PC-3 (cell line): ENCODE measurements around the gene VN1R5. TPM values are rescaled to one million over a fixed set of nuclear protein-coding genes. Genes with fewer than 3 reads are reported as not detected.

Source experiments
- ATAC-seq: fragments of 200-7000 bp; cut with Tn5 transposase; 2 replicates; pipeline ENCODE4 v1.9.1; 2020; ENCODE audit warnings: mild to moderate bottlenecking, moderate library complexity
- BruUV-seq: library from RNA; stranded (reverse); fragments of 400-500 nt; replicated peaks from 2 replicates; lab custom pipeline; 2021; lab: Mats Ljungman, UMichigan
- CTCF ChIA-PET: fragments of 300-600 bp; sonication (Branson Sonifier 250); formaldehyde crosslinking; loops from one replicate; lab custom pipeline; 2022; ENCODE audit warnings: antibody characterized with exemption; lab: Charles Lee
- POLR2A ChIA-PET: fragments of 300-600 bp; sonication (Branson Sonifier 250); formaldehyde crosslinking; loops from one replicate; lab custom pipeline; 2022; ENCODE audit warnings: antibody characterized with exemption; ENCODE audit not compliant: unreplicated experiment; lab: Charles Lee
- DNase-seq: peaks from one replicate; pipeline ENCODE4 v3.0.0-alpha.2; 2015
- H2AFZ ChIP-seq: fragments of 300-600 bp; sonication (generic); 2 replicates; pipeline ENCODE4 v1.6.0; 2016; ENCODE audit warnings: antibody characterized with exemption, low read length
- H3F3A ChIP-seq: fragments of 300-600 bp; sonication (generic); one replicate; pipeline ENCODE4 v1.6.0; 2017; ENCODE audit warnings: antibody characterized with exemption, low read length, control low read depth, mild to moderate bottlenecking; ENCODE audit not compliant: unreplicated experiment
- H3K27ac ChIP-seq: fragments of 300-600 bp; sonication (generic); 2 replicates; pipeline ENCODE4 v1.5.1; 2016; ENCODE audit warnings: mild to moderate bottlenecking, low read length
- H3K27me3 ChIP-seq: fragments of 300-600 bp; sonication (generic); 2 replicates; pipeline ENCODE4 v1.6.1; 2016; ENCODE audit warnings: low read length, mixed read lengths
- H3K36me3 ChIP-seq: fragments of 300-600 bp; sonication (generic); 2 replicates; pipeline ENCODE4 v1.6.1; 2016; ENCODE audit warnings: low read depth, mixed run types, low read length, mixed read lengths
- H3K4me1 ChIP-seq: fragments of 300-600 bp; sonication (generic); 2 replicates; pipeline ENCODE4 v1.5.1; 2016; ENCODE audit warnings: low read length; ENCODE audit not compliant: insufficient read depth
- H3K4me2 ChIP-seq: fragments of 300-600 bp; sonication (generic); 2 replicates; pipeline ENCODE4 v1.6.0; 2016; ENCODE audit warnings: low read length
- H3K4me3 ChIP-seq: fragments of 300-600 bp; sonication (generic); 2 replicates; pipeline ENCODE4 v1.5.1; 2016; ENCODE audit warnings: mild to moderate bottlenecking, low read length, mixed read lengths
- H3K79me2 ChIP-seq: fragments of 300-600 bp; sonication (generic); 2 replicates; pipeline ENCODE4 v1.6.1; 2017; ENCODE audit warnings: low read length, mixed read lengths
- H3K9ac ChIP-seq: fragments of 300-600 bp; sonication (generic); 2 replicates; pipeline ENCODE4 v1.6.0; 2016; ENCODE audit warnings: mild to moderate bottlenecking, low read length
- H3K9me2 ChIP-seq: fragments of 300-600 bp; sonication (generic); replicated peaks from 2 replicates; pipeline ENCODE4 v1.6.1; 2016; ENCODE audit warnings: mixed run types, low read length, mixed read lengths
- H3K9me3 ChIP-seq: fragments of 300-600 bp; sonication (generic); 2 replicates; pipeline ENCODE4 v1.6.1; 2016; ENCODE audit warnings: low read length, mixed read lengths
- H4K20me1 ChIP-seq: fragments of 300-600 bp; sonication (generic); 2 replicates; pipeline ENCODE4 v1.6.1; 2016; ENCODE audit warnings: low read length, mixed read lengths
- EZH2 ChIP-seq: fragments of 300-600 bp; sonication (generic); IDR thresholded peaks from one replicate; pipeline ENCODE4 v1.6.1; 2017; ENCODE audit warnings: antibody characterized with exemption, mild to moderate bottlenecking, low read length; ENCODE audit not compliant: unreplicated experiment
- EZH2phosphoT487 ChIP-seq: fragments of 300-600 bp; sonication (generic); IDR thresholded peaks from 2 replicates; pipeline ENCODE4 v1.6.1; 2018; ENCODE audit warnings: mild to moderate bottlenecking, antibody characterized with exemption, low read length, borderline replicate concordance
- intact Hi-C: fragments of 100-400 bp; cut with micrococcal nuclease; formaldehyde crosslinking; loops from 2 replicates; pipeline ENCODE4 v1.9.0; 2023
- total RNA-seq: library from RNA; depleted of rRNA; stranded (reverse); fragments of >200 nt; gene quantifications from 2 replicates; pipeline ENCODE4 v1.2.3, GENCODE V29; 2014
- TF ChIP-seq, protein P1 (sequence below): fragments of 300-600 bp; sonication (generic); conservative IDR thresholded peaks from 2 replicates; pipeline ENCODE4 v1.5.1; 2017; ENCODE audit warnings: antibody characterized with exemption, low read depth, mild to moderate bottlenecking, low read length

Gene VN1R5
- total RNA-seq, 1 experiment from 2014 or later, result not detected

DNA sequence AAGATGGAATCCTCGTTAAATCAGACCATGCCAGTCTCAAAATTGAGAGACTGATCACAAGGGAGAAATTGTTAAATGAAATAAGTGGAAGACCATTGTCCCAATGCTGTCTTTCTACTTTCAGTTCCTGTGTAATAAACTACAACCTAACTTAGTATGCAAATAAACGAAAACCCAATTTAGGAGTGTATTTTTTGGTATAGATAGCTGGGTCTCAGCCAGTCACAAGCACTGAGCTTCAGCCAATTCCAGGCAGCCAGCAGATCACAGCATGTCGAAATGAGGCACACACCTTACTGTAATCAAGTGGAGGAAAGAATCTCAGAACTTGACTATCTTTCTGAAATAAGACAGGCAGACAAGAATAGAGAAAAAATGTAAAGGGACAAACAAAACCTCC, 33.0 kb upstream of the VN1R5 start:
- Histone ChIP-seq H3K36me3 (no peaks in the 10 kb centered on the region), H3K9me2 (no peaks in the 10 kb centered on the region), H2AFZ (no peak overlapping the region), H3K27me3 (no peaks in the 10 kb centered on the region), H3K4me1 (no peaks in the 10 kb centered on the region), H3K79me2 (no peaks in the 10 kb centered on the region), H3K9ac (no peak overlapping the region), H3K4me2 (no peak overlapping the region), H4K20me1 (no peaks in the 10 kb centered on the region), H3F3A (no peaks in the 10 kb centered on the region), H3K9me3 (0 out of 2 replicates have a peak, but pooled peaks cover 6% of the 10 kb centered on the region), H3K4me3 (no peak overlapping the region), H3K27ac (no peak overlapping the region)
- no peak for TF ChIP-seq EZH2
- TF ChIP-seq EZH2phosphoT487, result no peak
- TF ChIP-seq, protein P1, sequence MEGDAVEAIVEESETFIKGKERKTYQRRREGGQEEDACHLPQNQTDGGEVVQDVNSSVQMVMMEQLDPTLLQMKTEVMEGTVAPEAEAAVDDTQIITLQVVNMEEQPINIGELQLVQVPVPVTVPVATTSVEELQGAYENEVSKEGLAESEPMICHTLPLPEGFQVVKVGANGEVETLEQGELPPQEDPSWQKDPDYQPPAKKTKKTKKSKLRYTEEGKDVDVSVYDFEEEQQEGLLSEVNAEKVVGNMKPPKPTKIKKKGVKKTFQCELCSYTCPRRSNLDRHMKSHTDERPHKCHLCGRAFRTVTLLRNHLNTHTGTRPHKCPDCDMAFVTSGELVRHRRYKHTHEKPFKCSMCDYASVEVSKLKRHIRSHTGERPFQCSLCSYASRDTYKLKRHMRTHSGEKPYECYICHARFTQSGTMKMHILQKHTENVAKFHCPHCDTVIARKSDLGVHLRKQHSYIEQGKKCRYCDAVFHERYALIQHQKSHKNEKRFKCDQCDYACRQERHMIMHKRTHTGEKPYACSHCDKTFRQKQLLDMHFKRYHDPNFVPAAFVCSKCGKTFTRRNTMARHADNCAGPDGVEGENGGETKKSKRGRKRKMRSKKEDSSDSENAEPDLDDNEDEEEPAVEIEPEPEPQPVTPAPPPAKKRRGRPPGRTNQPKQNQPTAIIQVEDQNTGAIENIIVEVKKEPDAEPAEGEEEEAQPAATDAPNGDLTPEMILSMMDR, result no peak
- DNase-seq (no peak), ATAC-seq (no peak)
- CTCF ChIA-PET, result no interaction called here
- no TSS peak for BruUV-seq
- POLR2A ChIA-PET, result no interaction called here
- intact Hi-C loops, result no loop called here

DNA sequence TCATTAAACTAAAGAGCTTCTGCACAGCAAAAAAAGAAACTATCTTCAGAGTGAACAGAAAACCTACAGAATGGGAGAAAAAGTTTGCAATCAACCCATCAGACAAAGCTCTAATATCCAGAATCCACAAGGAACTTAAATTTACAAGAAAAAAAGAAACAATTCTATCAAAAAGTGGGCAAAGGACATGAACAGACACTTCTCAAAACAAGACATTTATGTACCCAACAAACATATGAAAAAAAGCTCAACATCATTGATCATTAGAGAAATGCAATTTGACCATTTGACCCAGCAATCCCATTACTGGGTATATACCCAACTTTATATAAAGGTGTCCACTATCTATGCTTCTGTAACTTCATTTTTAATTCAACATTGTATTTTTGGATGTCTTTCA, 31.1 kb upstream of the VN1R5 start:
- no peaks in the 10 kb centered on the region for H4K20me1 ChIP-seq
- no peaks in the 10 kb centered on the region for H3K4me1 ChIP-seq
- no TSS peak for BruUV-seq
- H3K9ac ChIP-seq, result no peak overlapping the region
- ATAC-seq (no peak), DNase-seq (no peak)
- no peaks in the 10 kb centered on the region for H3K79me2 ChIP-seq
- TF ChIP-seq EZH2 (no peak), EZH2phosphoT487 (no peak)
- TF ChIP-seq, protein P1, result no peak
- H3K4me3 ChIP-seq, result no peak overlapping the region
- intact Hi-C loops, result no loop called here
- H3K4me2 ChIP-seq, result no peak overlapping the region
- POLR2A ChIA-PET, result no interaction called here
- CTCF ChIA-PET, result no interaction called here
- no peaks in the 10 kb centered on the region; the same call in 1 of the 2 replicates for H3K36me3 ChIP-seq
- H3K9me2 ChIP-seq, result no peaks in the 10 kb centered on the region
- H3F3A ChIP-seq, result no peaks in the 10 kb centered on the region
- H2AFZ ChIP-seq, result no peak overlapping the region
- no peaks in the 10 kb centered on the region for H3K27me3 ChIP-seq
- peaks cover 13% of the 10 kb centered on the region; the same call in 1 of the 2 replicates for H3K9me3 ChIP-seq
- no peak overlapping the region for H3K27ac ChIP-seq

DNA sequence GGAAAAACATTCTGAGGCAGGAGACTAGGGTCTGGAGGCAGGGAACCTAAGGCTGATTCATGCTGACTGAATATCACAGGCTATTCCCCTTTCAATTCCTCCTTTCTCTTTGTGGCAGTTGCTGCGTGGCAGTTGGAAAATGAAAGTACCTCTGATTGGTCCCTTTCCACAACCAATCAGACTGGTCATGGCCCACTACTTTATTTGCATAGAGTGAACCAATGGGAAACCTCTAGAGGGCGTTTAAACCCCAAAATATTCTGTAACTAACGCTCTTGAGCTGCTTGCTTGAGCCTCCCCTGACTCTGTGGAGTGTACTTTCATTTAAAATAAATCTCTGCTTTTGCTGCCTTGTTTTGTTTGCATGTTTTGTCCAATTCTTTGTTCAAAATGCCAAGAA, 27.7 kb upstream of the VN1R5 start:
- Histone ChIP-seq H3F3A (no peaks in the 10 kb centered on the region), H3K9me2 (no peaks in the 10 kb centered on the region), H3K79me2 (no peaks in the 10 kb centered on the region), H4K20me1 (no peaks in the 10 kb centered on the region), H3K27me3 (no peaks in the 10 kb centered on the region), H3K9ac (no peak overlapping the region), H3K36me3 (no peaks in the 10 kb centered on the region; the same call in 1 of the 2 replicates), H3K27ac (no peak overlapping the region), H3K4me3 (no peak overlapping the region), H3K9me3 (peaks cover 13% of the 10 kb centered on the region; the same call in 1 of the 2 replicates), H3K4me1 (no peaks in the 10 kb centered on the region), H3K4me2 (no peak overlapping the region), H2AFZ (no peak overlapping the region)
- DNase-seq (no peak), ATAC-seq (no peak)
- POLR2A ChIA-PET, result no interaction called here
- BruUV-seq, result no TSS peak
- CTCF ChIA-PET, result no interaction called here
- intact Hi-C loops, result no loop called here
- TF ChIP-seq, protein P1, result no peak; the same call in 1 of the 2 replicates
- TF ChIP-seq EZH2 (no peak), EZH2phosphoT487 (no peak)
